DOHH2 (cell line): ENCODE measurements around the gene CLCN3.

ENCODE experiments used
- H3F3A ChIP-seq: fragments of 200-600 bp; sonication (generic), shearing (Covaris generic); 2 replicates; pipeline ENCODE4 v1.6.0; 2016; ENCODE audit warnings: antibody characterized with exemption, mild to moderate bottlenecking; ENCODE audit not compliant: control insufficient read depth, insufficient read depth
- H3K27ac ChIP-seq: fragments of 200-600 bp; sonication (generic); 2 replicates; pipeline ENCODE4 v1.5.1; 2014; ENCODE audit warnings: low read depth, mild to moderate bottlenecking, low read length, moderate library complexity
- H3K27me3 ChIP-seq: fragments of 200-600 bp; sonication (generic); 2 replicates; pipeline ENCODE4 v1.6.1; 2014; ENCODE audit warnings: mild to moderate bottlenecking, low read length, mixed read lengths; ENCODE audit not compliant: control insufficient read depth
- H3K36me3 ChIP-seq: fragments of 200-600 bp; sonication (generic); 2 replicates; pipeline ENCODE4 v1.6.1; 2014; ENCODE audit warnings: mild to moderate bottlenecking, low read length, moderate library complexity, mixed read lengths; ENCODE audit not compliant: control insufficient read depth
- H3K4me1 ChIP-seq: fragments of 200-600 bp; sonication (generic); 2 replicates; pipeline ENCODE4 v1.6.1; 2014; ENCODE audit warnings: mild to moderate bottlenecking, low read length, mixed read lengths; ENCODE audit not compliant: control insufficient read depth
- H3K4me2 ChIP-seq: fragments of 200-600 bp; sonication (generic); 2 replicates; pipeline ENCODE4 v1.6.0; 2014; ENCODE audit warnings: mild to moderate bottlenecking, low read length, moderate library complexity
- H3K4me3 ChIP-seq: fragments of 200-600 bp; sonication (generic); 2 replicates; pipeline ENCODE4 v1.5.1; 2014; ENCODE audit warnings: mild to moderate bottlenecking, low read length, mixed read lengths
- H3K79me2 ChIP-seq: fragments of 200-600 bp; sonication (generic); 2 replicates; pipeline ENCODE4 v1.6.1; 2014; ENCODE audit warnings: mild to moderate bottlenecking, low read length, mixed read lengths; ENCODE audit not compliant: control insufficient read depth
- H3K9me2 ChIP-seq: fragments of 200-600 bp; sonication (generic); replicated peaks from 2 replicates; pipeline ENCODE4 v1.6.1; 2014; ENCODE audit warnings: mild to moderate bottlenecking, low read length, mixed read lengths; ENCODE audit not compliant: control insufficient read depth
- H3K9me3 ChIP-seq: fragments of 200-600 bp; sonication (generic); 2 replicates; pipeline ENCODE4 v1.6.1; 2014; ENCODE audit warnings: antibody characterized with exemption, low read length, mixed read lengths; ENCODE audit not compliant: control insufficient read depth, insufficient read depth
- H4K20me1 ChIP-seq: fragments of 200-600 bp; sonication (generic); 2 replicates; pipeline ENCODE4 v1.6.0; 2014; ENCODE audit warnings: low read depth, mild to moderate bottlenecking, antibody characterized with exemption, low read length, moderate library complexity; ENCODE audit not compliant: control insufficient read depth, insufficient read depth
- CTCF ChIP-seq: fragments of 200-600 bp; sonication (generic); IDR thresholded peaks from one replicate; pipeline ENCODE4 v1.5.1; 2014; ENCODE audit warnings: antibody characterized with exemption, mild to moderate bottlenecking, low read depth, low read length; ENCODE audit not compliant: poor library complexity, severe bottlenecking
- EZH2phosphoT487 ChIP-seq: fragments of 200-600 bp; sonication (generic); IDR thresholded peaks from 2 replicates; pipeline ENCODE4 v1.6.1; 2017; ENCODE audit warnings: borderline replicate concordance, mild to moderate bottlenecking, antibody characterized with exemption, low read length, moderate library complexity, mixed read lengths

Gene CLCN3

GRCh38 chr4:169657470-169658107 is 37.2 kb downstream of the CLCN3 start:
- Histone ChIP-seq H3K36me3 (peaks cover 5% of the 10 kb centered on the region), H4K20me1 (no peaks in the 10 kb centered on the region), H3K4me3 (no peak overlapping the region), H3K4me2 (no peak overlapping the region), H3K9me3 (no peaks in the 10 kb centered on the region), H3K79me2 (peaks cover 77% of the 10 kb centered on the region), H3F3A (peaks cover 17% of the 10 kb centered on the region), H3K9me2 (no peaks in the 10 kb centered on the region), H3K27ac (no peak overlapping the region), H3K4me1 (peaks cover 37% of the 10 kb centered on the region), H3K27me3 (no peaks in the 10 kb centered on the region)
- no peak for TF ChIP-seq EZH2phosphoT487

- no peaks in the 10 kb centered on the region for H3K36me3 ChIP-seq
- no peaks in the 10 kb centered on the region for H3K9me3 ChIP-seq
- no peak overlapping the region for H3K4me3 ChIP-seq
- H4K20me1 ChIP-seq, result no peaks in the 10 kb centered on the region
- no peaks in the 10 kb centered on the region for H3K9me2 ChIP-seq
- peaks cover 33% of the 10 kb centered on the region for H3K4me1 ChIP-seq
- H3K4me2 ChIP-seq, result no peak overlapping the region
- H3K27me3 ChIP-seq, result no peaks in the 10 kb centered on the region
- peaks cover 17% of the 10 kb centered on the region for H3F3A ChIP-seq
- TF ChIP-seq EZH2phosphoT487 (no peak), CTCF (no peak)
- peaks cover 74% of the 10 kb centered on the region for H3K79me2 ChIP-seq
- H3K27ac ChIP-seq, result no peak overlapping the region
Measured at GRCh38 chr4:169658196-169658595, 37.8 kb downstream of the CLCN3 start.

GRCh38 chr4:169658975-169659715 is 38.8 kb downstream of the CLCN3 start:
- peaks cover 37% of the 10 kb centered on the region for H3K4me1 ChIP-seq
- H4K20me1 ChIP-seq, result no peaks in the 10 kb centered on the region
- H3K9me3 ChIP-seq, result no peaks in the 10 kb centered on the region
- no peaks in the 10 kb centered on the region for H3K36me3 ChIP-seq
- peaks cover 74% of the 10 kb centered on the region for H3K79me2 ChIP-seq
- H3K9me2 ChIP-seq, result no peaks in the 10 kb centered on the region
- H3K4me3 ChIP-seq, result peak overlapping the region; percentile 77
- H3K27me3 ChIP-seq, result no peaks in the 10 kb centered on the region
- H3K27ac ChIP-seq, result peak overlapping the region; percentile 81
- peak overlapping the region; percentile 96 for H3K4me2 ChIP-seq
- peaks cover 17% of the 10 kb centered on the region for H3F3A ChIP-seq
- no peak for TF ChIP-seq CTCF
